ENCODE results near the gene DNAH7. TPM values are rescaled to one million over a fixed set of nuclear protein-coding genes. Genes with fewer than 3 reads are reported as not detected.

Gene DNAH7
- total and polyA plus RNA-seq, 2 experiments from 2014 or later: 0.35 to 1.1 TPM

DNA sequence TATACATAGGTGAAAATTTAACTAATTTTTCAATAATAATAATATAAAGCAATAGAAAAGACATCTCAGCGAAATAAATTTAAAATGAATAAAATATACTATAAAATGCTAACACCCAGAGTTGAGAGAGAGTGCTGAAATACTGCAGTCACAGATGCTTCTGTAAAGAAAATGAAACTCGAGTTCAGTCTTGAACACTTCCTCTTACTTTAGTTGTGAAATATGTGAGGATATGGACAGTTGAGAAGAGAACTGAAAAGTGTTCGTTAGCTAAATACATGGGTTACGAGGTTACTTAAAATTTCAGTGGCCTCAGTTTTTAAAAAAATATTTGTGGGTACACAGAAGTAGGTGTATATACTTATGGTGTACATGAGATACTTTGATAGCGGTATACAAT lies 106.8 kb downstream of the DNAH7 start (continued):
- TF ChIP-seq, protein P1, sequence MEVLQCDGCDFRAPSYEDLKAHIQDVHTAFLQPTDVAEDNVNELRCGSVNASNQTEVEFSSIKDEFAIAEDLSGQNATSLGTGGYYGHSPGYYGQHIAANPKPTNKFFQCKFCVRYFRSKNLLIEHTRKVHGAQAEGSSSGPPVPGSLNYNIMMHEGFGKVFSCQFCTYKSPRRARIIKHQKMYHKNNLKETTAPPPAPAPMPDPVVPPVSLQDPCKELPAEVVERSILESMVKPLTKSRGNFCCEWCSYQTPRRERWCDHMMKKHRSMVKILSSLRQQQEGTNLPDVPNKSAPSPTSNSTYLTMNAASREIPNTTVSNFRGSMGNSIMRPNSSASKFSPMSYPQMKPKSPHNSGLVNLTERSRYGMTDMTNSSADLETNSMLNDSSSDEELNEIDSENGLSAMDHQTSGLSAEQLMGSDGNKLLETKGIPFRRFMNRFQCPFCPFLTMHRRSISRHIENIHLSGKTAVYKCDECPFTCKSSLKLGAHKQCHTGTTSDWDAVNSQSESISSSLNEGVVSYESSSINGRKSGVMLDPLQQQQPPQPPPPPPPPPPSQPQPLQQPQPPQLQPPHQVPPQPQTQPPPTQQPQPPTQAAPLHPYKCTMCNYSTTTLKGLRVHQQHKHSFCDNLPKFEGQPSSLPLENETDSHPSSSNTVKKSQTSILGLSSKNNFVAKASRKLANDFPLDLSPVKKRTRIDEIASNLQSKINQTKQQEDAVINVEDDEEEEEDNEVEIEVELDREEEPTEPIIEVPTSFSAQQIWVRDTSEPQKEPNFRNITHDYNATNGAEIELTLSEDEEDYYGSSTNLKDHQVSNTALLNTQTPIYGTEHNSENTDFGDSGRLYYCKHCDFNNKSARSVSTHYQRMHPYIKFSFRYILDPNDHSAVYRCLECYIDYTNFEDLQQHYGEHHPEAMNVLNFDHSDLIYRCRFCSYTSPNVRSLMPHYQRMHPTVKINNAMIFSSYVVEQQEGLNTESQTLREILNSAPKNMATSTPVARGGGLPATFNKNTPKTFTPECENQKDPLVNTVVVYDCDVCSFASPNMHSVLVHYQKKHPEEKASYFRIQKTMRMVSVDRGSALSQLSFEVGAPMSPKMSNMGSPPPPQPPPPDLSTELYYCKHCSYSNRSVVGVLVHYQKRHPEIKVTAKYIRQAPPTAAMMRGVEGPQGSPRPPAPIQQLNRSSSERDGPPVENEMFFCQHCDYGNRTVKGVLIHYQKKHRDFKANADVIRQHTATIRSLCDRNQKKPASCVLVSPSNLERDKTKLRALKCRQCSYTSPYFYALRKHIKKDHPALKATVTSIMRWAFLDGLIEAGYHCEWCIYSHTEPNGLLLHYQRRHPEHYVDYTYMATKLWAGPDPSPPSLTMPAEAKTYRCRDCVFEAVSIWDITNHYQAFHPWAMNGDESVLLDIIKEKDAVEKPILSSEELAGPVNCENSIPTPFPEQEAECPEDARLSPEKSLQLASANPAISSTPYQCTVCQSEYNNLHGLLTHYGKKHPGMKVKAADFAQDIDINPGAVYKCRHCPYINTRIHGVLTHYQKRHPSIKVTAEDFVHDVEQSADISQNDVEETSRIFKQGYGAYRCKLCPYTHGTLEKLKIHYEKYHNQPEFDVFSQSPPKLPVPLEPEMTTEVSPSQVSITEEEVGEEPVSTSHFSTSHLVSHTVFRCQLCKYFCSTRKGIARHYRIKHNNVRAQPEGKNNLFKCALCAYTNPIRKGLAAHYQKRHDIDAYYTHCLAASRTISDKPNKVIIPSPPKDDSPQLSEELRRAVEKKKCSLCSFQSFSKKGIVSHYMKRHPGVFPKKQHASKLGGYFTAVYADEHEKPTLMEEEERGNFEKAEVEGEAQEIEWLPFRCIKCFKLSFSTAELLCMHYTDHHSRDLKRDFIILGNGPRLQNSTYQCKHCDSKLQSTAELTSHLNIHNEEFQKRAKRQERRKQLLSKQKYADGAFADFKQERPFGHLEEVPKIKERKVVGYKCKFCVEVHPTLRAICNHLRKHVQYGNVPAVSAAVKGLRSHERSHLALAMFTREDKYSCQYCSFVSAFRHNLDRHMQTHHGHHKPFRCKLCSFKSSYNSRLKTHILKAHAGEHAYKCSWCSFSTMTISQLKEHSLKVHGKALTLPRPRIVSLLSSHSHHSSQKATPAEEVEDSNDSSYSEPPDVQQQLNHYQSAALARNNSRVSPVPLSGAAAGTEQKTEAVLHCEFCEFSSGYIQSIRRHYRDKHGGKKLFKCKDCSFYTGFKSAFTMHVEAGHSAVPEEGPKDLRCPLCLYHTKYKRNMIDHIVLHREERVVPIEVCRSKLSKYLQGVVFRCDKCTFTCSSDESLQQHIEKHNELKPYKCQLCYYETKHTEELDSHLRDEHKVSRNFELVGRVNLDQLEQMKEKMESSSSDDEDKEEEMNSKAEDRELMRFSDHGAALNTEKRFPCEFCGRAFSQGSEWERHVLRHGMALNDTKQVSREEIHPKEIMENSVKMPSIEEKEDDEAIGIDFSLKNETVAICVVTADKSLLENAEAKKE (CRISPR knock-in tag; IDR thresholded peaks at IDR 0.05): no peak
- TF ChIP-seq CREB1 (CRISPR knock-in tag; IDR thresholded peaks at IDR 0.05; ENCODE audit: low read depth) (no peak), ZNF331 (CRISPR knock-in tag; IDR thresholded peaks at IDR 0.05; ENCODE audit: low read depth) (no peak), ZNF114 (CRISPR knock-in tag; IDR thresholded peaks at IDR 0.05) (no peak)
- TF ChIP-seq, protein P2, sequence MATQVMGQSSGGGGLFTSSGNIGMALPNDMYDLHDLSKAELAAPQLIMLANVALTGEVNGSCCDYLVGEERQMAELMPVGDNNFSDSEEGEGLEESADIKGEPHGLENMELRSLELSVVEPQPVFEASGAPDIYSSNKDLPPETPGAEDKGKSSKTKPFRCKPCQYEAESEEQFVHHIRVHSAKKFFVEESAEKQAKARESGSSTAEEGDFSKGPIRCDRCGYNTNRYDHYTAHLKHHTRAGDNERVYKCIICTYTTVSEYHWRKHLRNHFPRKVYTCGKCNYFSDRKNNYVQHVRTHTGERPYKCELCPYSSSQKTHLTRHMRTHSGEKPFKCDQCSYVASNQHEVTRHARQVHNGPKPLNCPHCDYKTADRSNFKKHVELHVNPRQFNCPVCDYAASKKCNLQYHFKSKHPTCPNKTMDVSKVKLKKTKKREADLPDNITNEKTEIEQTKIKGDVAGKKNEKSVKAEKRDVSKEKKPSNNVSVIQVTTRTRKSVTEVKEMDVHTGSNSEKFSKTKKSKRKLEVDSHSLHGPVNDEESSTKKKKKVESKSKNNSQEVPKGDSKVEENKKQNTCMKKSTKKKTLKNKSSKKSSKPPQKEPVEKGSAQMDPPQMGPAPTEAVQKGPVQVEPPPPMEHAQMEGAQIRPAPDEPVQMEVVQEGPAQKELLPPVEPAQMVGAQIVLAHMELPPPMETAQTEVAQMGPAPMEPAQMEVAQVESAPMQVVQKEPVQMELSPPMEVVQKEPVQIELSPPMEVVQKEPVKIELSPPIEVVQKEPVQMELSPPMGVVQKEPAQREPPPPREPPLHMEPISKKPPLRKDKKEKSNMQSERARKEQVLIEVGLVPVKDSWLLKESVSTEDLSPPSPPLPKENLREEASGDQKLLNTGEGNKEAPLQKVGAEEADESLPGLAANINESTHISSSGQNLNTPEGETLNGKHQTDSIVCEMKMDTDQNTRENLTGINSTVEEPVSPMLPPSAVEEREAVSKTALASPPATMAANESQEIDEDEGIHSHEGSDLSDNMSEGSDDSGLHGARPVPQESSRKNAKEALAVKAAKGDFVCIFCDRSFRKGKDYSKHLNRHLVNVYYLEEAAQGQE (IDR thresholded peaks at IDR 0.05; ENCODE audit: unreplicated experiment): no peak

DNA sequence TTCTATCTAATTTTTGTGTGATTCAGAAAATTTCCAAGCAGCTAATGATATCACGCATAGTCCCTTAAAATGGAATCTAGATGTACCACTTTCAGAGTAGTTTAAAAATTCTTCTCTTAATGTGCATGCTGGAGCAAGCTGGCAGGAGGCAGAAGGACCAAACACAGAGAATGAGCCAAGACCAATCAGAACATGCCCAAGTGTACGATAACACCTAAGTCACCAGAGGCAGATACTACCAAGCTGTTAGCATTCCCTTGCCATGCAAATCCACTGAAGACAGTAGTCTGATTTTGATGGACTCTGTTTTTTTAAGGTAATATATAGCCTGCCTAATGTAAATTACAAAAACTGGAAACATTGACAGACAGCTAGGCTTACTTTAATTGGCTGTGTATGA lies 109.3 kb downstream of the DNAH7 start:
- Histone ChIP-seq H3K9me2 (ENCODE audit: insufficient read depth) (no peaks in the 10 kb centered on the region), H3K4me3 (no peak overlapping the region), H3K79me2 (replicated peaks; ENCODE audit: insufficient read depth) (no peaks in the 10 kb centered on the region), H3K36me3 (ENCODE audit: insufficient read depth) (no peaks in the 10 kb centered on the region), H3F3A (replicated peaks; ENCODE audit: low read depth) (no peaks in the 10 kb centered on the region), H3K27ac (ENCODE audit: low read depth) (no peak overlapping the region), H3K4me2 (no peak overlapping the region), H3K27me3 (ENCODE audit: insufficient read depth) (no peaks in the 10 kb centered on the region), H3K4me1 (ENCODE audit: insufficient read depth) (no peaks in the 10 kb centered on the region), H2AFZ (no peak overlapping the region), H4K20me1 (replicated peaks; ENCODE audit: insufficient read depth) (no peaks in the 10 kb centered on the region)
- Mint-ChIP-seq H3K27me3 (ENCODE audit: insufficient read depth, low read depth, poor library complexity) (peaks cover 2% of the 10 kb centered on the region), H3K27ac (no peak overlapping the region), H3K36me3 (ENCODE audit: low read depth) (no peaks in the 10 kb centered on the region), H3K4me1 (no peaks in the 10 kb centered on the region), H3K4me3 (no peak overlapping the region), H3K9me3 (peaks cover 4% of the 10 kb centered on the region; the same call in 1 of the 3 replicates)
- ATAC-seq (no peak), DNase-seq (ENCODE audit: low spot score) (no peak)
- TF ChIP-seq, protein P3, sequence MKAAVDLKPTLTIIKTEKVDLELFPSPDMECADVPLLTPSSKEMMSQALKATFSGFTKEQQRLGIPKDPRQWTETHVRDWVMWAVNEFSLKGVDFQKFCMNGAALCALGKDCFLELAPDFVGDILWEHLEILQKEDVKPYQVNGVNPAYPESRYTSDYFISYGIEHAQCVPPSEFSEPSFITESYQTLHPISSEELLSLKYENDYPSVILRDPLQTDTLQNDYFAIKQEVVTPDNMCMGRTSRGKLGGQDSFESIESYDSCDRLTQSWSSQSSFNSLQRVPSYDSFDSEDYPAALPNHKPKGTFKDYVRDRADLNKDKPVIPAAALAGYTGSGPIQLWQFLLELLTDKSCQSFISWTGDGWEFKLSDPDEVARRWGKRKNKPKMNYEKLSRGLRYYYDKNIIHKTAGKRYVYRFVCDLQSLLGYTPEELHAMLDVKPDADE (IDR thresholded peaks at IDR 0.05): no peak
- TF ChIP-seq NANOG (IDR thresholded peaks at IDR 0.05; ENCODE audit: borderline replicate concordance): no peak
- TF ChIP-seq STAT1 (IDR thresholded peaks at IDR 0.05; ENCODE audit: unreplicated experiment): no peak
